Activated naive CD8-positive, alpha-beta T cell treated with anti-CD3 and anti-CD28 coated beads, Interleukin-2, amount 50 U/mL, for 16 hours (primary cell): ENCODE data around the gene DYRK4.

ENCODE experiments used
- DNase-seq: peaks from one replicate; pipeline ENCODE4 v3.0.0-alpha.2; 2020; ENCODE audit warnings: low read depth, low spot score

The DYRK4 gene

GRCh38 chr12:4621511-4621910 is 59.5 kb downstream of the DYRK4 start:
- DNase-seq, result no peak

- no peak for DNase-seq
Observed at GRCh38 chr12:4626543-4626942, 64.5 kb downstream of the DYRK4 start.

GRCh38 chr12:4628406-4628805 is 66.4 kb downstream of the DYRK4 start:
- DNase-seq, result no peak

GRCh38 chr12:4630262-4630661 is 68.3 kb downstream of the DYRK4 start:
- DNase-seq, result no peak

- DNase-seq, result no peak
Observed at GRCh38 chr12:4643747-4644146, 81.7 kb downstream of the DYRK4 start.

GRCh38 chr12:4645023-4645422 is 83.0 kb downstream of the DYRK4 start:
- no peak for DNase-seq

GRCh38 chr12:4648104-4648500 is 86.1 kb downstream of the DYRK4 start:
- DNase-seq, result no peak

GRCh38 chr12:4648501-4649357 is 86.7 kb downstream of the DYRK4 start, which contains the start of the genes AKAP3 and NDUFA9:
Gene AKAP3, minus strand, starts transcription at chr12:4649051. Its CDS starts 10,855 bp downstream, at chr12:4638196.
Gene NDUFA9, plus strand, starts transcription at chr12:4649114. Its CDS starts 13 bp downstream, at chr12:4649127.
- peak; percentile 39 for DNase-seq

GRCh38 chr12:4649358-4649661 is 87.3 kb downstream of the DYRK4 start:
- DNase-seq, result no peak

GRCh38 chr12:4653257-4653656 is 91.2 kb downstream of the DYRK4 start:
- DNase-seq, result no peak

GRCh38 chr12:4653691-4654090 is 91.7 kb downstream of the DYRK4 start:
- DNase-seq, result no peak
